ENCODE data around the gene DRAP1. TPM values are rescaled to one million over a fixed set of nuclear protein-coding genes. Genes with fewer than 3 reads are reported as not detected.
A peak's percentile ranks its signal among the peaks of the same experiment; 100 is the strongest.

Gene DRAP1
- total and polyA plus RNA-seq, 9 of the 15 experiments (the other 6 are each of a cell fraction or from before 2014, with no cell fraction given): 9.6 to 200 (median 92.9) TPM

DNA sequence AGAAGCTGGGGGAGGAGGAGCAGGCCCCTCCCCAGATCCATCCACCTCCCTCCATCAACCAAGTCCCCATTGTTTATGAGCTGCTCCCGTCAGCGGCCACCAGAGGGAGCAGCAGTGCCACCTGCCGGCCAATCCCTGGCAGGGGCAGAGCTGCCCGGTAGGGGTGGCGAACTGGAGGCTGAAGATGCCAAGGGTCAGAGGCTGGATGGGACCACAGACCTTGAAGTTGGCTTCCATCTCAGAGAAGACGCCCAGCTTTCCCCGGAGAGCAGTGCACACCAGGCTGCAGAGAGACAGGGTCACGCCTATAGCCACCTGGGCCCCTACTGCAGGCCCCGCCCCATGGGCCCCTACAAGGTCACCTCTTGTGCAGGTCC lies 34.5 kb upstream of the DRAP1 start (continued):
- TF ChIP-seq PRDM10 (IDR thresholded peaks at IDR 0.05; ENCODE audit: partially characterized antibody) (peak; percentile 46), VEZF1 (CRISPR knock-in tag; IDR thresholded peaks at IDR 0.05) (peak; percentile 64), BRF1 (IDR thresholded peaks at IDR 0.05; ENCODE audit: borderline replicate concordance, extremely low read depth, insufficient read length) (no peak), SNIP1 (IDR thresholded peaks at IDR 0.05; ENCODE audit: low read depth) (no peak), THRAP3 (IDR thresholded peaks at IDR 0.05; ENCODE audit: borderline replicate concordance) (no peak), DNMT1 (IDR thresholded peaks at IDR 0.05) (no peak), ZNF507 (tag; conservative IDR thresholded peaks at IDR 0.05) (no peak), BCL6 (CRISPR knock-in tag; IDR thresholded peaks at IDR 0.05) (no peak), SMAD4 (CRISPR knock-in tag; conservative IDR thresholded peaks at IDR 0.05) (no peak), EP400 (IDR thresholded peaks at IDR 0.05) (no peak), ZNF76 (CRISPR knock-in tag; IDR thresholded peaks at IDR 0.05; ENCODE audit: borderline replicate concordance) (no peak)
- TF ChIP-seq, protein P1, sequence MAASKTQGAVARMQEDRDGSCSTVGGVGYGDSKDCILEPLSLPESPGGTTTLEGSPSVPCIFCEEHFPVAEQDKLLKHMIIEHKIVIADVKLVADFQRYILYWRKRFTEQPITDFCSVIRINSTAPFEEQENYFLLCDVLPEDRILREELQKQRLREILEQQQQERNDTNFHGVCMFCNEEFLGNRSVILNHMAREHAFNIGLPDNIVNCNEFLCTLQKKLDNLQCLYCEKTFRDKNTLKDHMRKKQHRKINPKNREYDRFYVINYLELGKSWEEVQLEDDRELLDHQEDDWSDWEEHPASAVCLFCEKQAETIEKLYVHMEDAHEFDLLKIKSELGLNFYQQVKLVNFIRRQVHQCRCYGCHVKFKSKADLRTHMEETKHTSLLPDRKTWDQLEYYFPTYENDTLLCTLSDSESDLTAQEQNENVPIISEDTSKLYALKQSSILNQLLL (CRISPR knock-in tag; IDR thresholded peaks at IDR 0.05; ENCODE audit: borderline replicate concordance): no peak
- TF ChIP-seq, protein P2, sequence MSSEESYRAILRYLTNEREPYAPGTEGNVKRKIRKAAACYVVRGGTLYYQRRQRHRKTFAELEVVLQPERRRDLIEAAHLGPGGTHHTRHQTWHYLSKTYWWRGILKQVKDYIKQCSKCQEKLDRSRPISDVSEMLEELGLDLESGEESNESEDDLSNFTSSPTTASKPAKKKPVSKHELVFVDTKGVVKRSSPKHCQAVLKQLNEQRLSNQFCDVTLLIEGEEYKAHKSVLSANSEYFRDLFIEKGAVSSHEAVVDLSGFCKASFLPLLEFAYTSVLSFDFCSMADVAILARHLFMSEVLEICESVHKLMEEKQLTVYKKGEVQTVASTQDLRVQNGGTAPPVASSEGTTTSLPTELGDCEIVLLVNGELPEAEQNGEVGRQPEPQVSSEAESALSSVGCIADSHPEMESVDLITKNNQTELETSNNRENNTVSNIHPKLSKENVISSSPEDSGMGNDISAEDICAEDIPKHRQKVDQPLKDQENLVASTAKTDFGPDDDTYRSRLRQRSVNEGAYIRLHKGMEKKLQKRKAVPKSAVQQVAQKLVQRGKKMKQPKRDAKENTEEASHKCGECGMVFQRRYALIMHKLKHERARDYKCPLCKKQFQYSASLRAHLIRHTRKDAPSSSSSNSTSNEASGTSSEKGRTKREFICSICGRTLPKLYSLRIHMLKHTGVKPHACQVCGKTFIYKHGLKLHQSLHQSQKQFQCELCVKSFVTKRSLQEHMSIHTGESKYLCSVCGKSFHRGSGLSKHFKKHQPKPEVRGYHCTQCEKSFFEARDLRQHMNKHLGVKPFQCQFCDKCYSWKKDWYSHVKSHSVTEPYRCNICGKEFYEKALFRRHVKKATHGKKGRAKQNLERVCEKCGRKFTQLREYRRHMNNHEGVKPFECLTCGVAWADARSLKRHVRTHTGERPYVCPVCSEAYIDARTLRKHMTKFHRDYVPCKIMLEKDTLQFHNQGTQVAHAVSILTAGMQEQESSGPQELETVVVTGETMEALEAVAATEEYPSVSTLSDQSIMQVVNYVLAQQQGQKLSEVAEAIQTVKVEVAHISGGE (CRISPR knock-in tag; IDR thresholded peaks at IDR 0.05): no peak
